Esophagus squamous epithelium (tissue), 4 donors: ENCODE data around the gene TFG.

Experiments
- CTCF ChIP-seq, 6 experiments: fragments of 450-650 bp in 4 of 6; fragments of 200-600 bp in 2 of 6; sonication (generic) in 2 of 6; IDR thresholded peaks; one replicate each; pipeline ENCODE4 v1.5.1; 2016 to 2019; ENCODE audit warnings: antibody characterized with exemption in 6 of 6, mild to moderate bottlenecking in 4 of 6, moderate library complexity in 4 of 6
- POLR2A ChIP-seq, 4 donors: fragments of 450-650 bp; IDR thresholded peaks; one replicate each; pipeline ENCODE4 v1.6.1; 2017; ENCODE audit warnings: antibody characterized with exemption in 4 of 4, mild to moderate bottlenecking in 4 of 4, moderate library complexity in 3 of 4

- TF ChIP-seq CTCF (IDR thresholded peaks at IDR 0.05) (no peak), POLR2A (IDR thresholded peaks at IDR 0.05) (no peak)
These were observed 2.9 kb upstream of the TFG start for GRCh38 chr3:100706365-100706764.
